ENCODE results near the gene CDCP2.

Gene CDCP2

GRCh38 chr1:54109129-54110090 lies 43.4 kb downstream of the CDCP2 start:
- H4K20me1 ChIP-seq (ENCODE audit: control insufficient read depth, insufficient read depth, low read depth, low read length): no peaks in the 10 kb centered on the region
- H3K4me1 ChIP-seq (ENCODE audit: control insufficient read depth, low read length): no peaks in the 10 kb centered on the region
- H3K9me3 ChIP-seq (ENCODE audit: control insufficient read depth, insufficient read depth, low read length): no peaks in the 10 kb centered on the region
- H3F3A ChIP-seq (ENCODE audit: control insufficient read depth, insufficient read depth): no peaks in the 10 kb centered on the region
- no peak overlapping the region for H3K4me3 ChIP-seq (ENCODE audit: low read length)
- H3K79me2 ChIP-seq (ENCODE audit: control insufficient read depth, low read length): no peaks in the 10 kb centered on the region
- no peaks in the 10 kb centered on the region for H3K27me3 ChIP-seq (ENCODE audit: control insufficient read depth, low read length)
- TF ChIP-seq CTCF (IDR thresholded peaks at IDR 0.05; ENCODE audit: low read depth, low read length, poor library complexity, severe bottlenecking) (no peak), EZH2phosphoT487 (IDR thresholded peaks at IDR 0.05; ENCODE audit: borderline replicate concordance, low read length) (no peak)
- H3K36me3 ChIP-seq (ENCODE audit: control insufficient read depth, low read length): no peaks in the 10 kb centered on the region
- H3K9me2 ChIP-seq (replicated peaks; ENCODE audit: control insufficient read depth, low read length): no peaks in the 10 kb centered on the region
- H3K27ac ChIP-seq (ENCODE audit: low read depth, low read length): no peak overlapping the region
- H3K4me2 ChIP-seq (ENCODE audit: low read length): no peak overlapping the region

GRCh38 chr1:54108156-54108555 lies 44.6 kb downstream of the CDCP2 start:
- Histone ChIP-seq H3K9me3 (ENCODE audit: control insufficient read depth, insufficient read depth, low read length) (no peaks in the 10 kb centered on the region), H3K4me3 (ENCODE audit: low read length) (no peak overlapping the region), H3K36me3 (ENCODE audit: control insufficient read depth, low read length) (no peaks in the 10 kb centered on the region), H3K4me1 (ENCODE audit: control insufficient read depth, low read length) (no peaks in the 10 kb centered on the region), H3K79me2 (ENCODE audit: control insufficient read depth, low read length) (no peaks in the 10 kb centered on the region), H3F3A (ENCODE audit: control insufficient read depth, insufficient read depth) (no peaks in the 10 kb centered on the region), H3K4me2 (ENCODE audit: low read length) (no peak overlapping the region), H3K27ac (ENCODE audit: low read depth, low read length) (no peak overlapping the region), H3K27me3 (ENCODE audit: control insufficient read depth, low read length) (no peaks in the 10 kb centered on the region), H4K20me1 (ENCODE audit: control insufficient read depth, insufficient read depth, low read depth, low read length) (no peaks in the 10 kb centered on the region), H3K9me2 (replicated peaks; ENCODE audit: control insufficient read depth, low read length) (no peaks in the 10 kb centered on the region)
- TF ChIP-seq CTCF (IDR thresholded peaks at IDR 0.05; ENCODE audit: low read depth, low read length, poor library complexity, severe bottlenecking) (no peak), EZH2phosphoT487 (IDR thresholded peaks at IDR 0.05; ENCODE audit: borderline replicate concordance, low read length) (no peak)

GRCh38 chr1:54107131-54107530 lies 45.7 kb downstream of the CDCP2 start:
- Histone ChIP-seq H4K20me1 (ENCODE audit: control insufficient read depth, insufficient read depth, low read depth, low read length) (no peaks in the 10 kb centered on the region), H3K27ac (ENCODE audit: low read depth, low read length) (no peak overlapping the region), H3K79me2 (ENCODE audit: control insufficient read depth, low read length) (no peaks in the 10 kb centered on the region), H3K9me2 (replicated peaks; ENCODE audit: control insufficient read depth, low read length) (no peaks in the 10 kb centered on the region), H3F3A (ENCODE audit: control insufficient read depth, insufficient read depth) (no peaks in the 10 kb centered on the region), H3K4me2 (ENCODE audit: low read length) (no peak overlapping the region), H3K4me1 (ENCODE audit: control insufficient read depth, low read length) (no peaks in the 10 kb centered on the region), H3K4me3 (ENCODE audit: low read length) (no peak overlapping the region), H3K27me3 (ENCODE audit: control insufficient read depth, low read length) (no peaks in the 10 kb centered on the region), H3K36me3 (ENCODE audit: control insufficient read depth, low read length) (no peaks in the 10 kb centered on the region), H3K9me3 (ENCODE audit: control insufficient read depth, insufficient read depth, low read length) (no peaks in the 10 kb centered on the region)
- peak; percentile 8 for TF ChIP-seq CTCF (IDR thresholded peaks at IDR 0.05; ENCODE audit: low read depth, low read length, poor library complexity, severe bottlenecking)
- TF ChIP-seq EZH2phosphoT487 (IDR thresholded peaks at IDR 0.05; ENCODE audit: borderline replicate concordance, low read length): no peak
